Endodermal cell (in vitro differentiated cells): Measurements from ENCODE around the gene FOXC2. TPM values are rescaled to one million over a fixed set of nuclear protein-coding genes. Genes with fewer than 3 reads are reported as not detected.
"Not testable (repeated sequence)": the region's sequence is repeated elsewhere in the genome, so short reads cannot be mapped to it uniquely, and the experiment has no call there.

Source experiments
- DNase-seq: peaks from one replicate; pipeline ENCODE4 v3.0.0-alpha.2; 2017
- H3K27ac ChIP-seq: 2 replicates; pipeline ENCODE4 v1.5.1; 2013; ENCODE audit warnings: mild to moderate bottlenecking, low read depth, low read length, moderate library complexity
- H3K27me3 ChIP-seq: 2 replicates; pipeline ENCODE4 v1.6.1; 2013; ENCODE audit warnings: mild to moderate bottlenecking, low read length, moderate library complexity; ENCODE audit not compliant: insufficient read depth, control insufficient read depth, poor library complexity, severe bottlenecking
- H3K36me3 ChIP-seq: 2 replicates; pipeline ENCODE4 v1.7.0; 2013; ENCODE audit warnings: mild to moderate bottlenecking, low read length, moderate library complexity; ENCODE audit not compliant: control insufficient read depth, insufficient read depth
- H3K4me1 ChIP-seq: one replicate; pipeline ENCODE4 v1.7.0; 2013; ENCODE audit warnings: low read length; ENCODE audit not compliant: control insufficient read depth, insufficient read depth
- H3K4me3 ChIP-seq: 2 replicates; pipeline ENCODE4 v1.5.1; 2013; ENCODE audit warnings: mild to moderate bottlenecking, low read length, moderate library complexity
- H3K9ac ChIP-seq: 2 replicates; pipeline ENCODE4 v1.6.1; 2013; ENCODE audit warnings: mild to moderate bottlenecking, low read length, moderate library complexity; ENCODE audit not compliant: poor library complexity, severe bottlenecking; ENCODE audit errors: extremely low read depth
- H3K9me3 ChIP-seq: 2 replicates; pipeline ENCODE4 v1.6.1; 2013; ENCODE audit warnings: mild to moderate bottlenecking, low read length, moderate library complexity; ENCODE audit not compliant: control insufficient read depth
- H3K27ac Mint-ChIP-seq: 2 replicates; pipeline ENCODE4 v1.8.0; 2020; ENCODE audit warnings: mixed read lengths
- H3K27me3 Mint-ChIP-seq: 2 replicates; pipeline ENCODE4 v1.8.0; 2021; ENCODE audit warnings: mild to moderate bottlenecking, mixed read lengths; ENCODE audit not compliant: insufficient read depth
- H3K36me3 Mint-ChIP-seq: 2 replicates; pipeline ENCODE4 v1.8.0; 2020; ENCODE audit warnings: low read depth, mixed read lengths
- H3K4me1 Mint-ChIP-seq: 2 replicates; pipeline ENCODE4 v1.8.0; 2020; ENCODE audit warnings: mixed read lengths
- H3K4me3 Mint-ChIP-seq: 2 replicates; pipeline ENCODE4 v1.8.0; 2020; ENCODE audit warnings: mild to moderate bottlenecking, moderate library complexity, mixed read lengths
- H3K9me3 Mint-ChIP-seq: 2 replicates; pipeline ENCODE4 v1.8.0; 2020; ENCODE audit warnings: mild to moderate bottlenecking, mixed read lengths
- WGBS, 2 experiments: methylation state at CpG; one replicate each; pipeline versions ENCODE4 v1.1.5 to v1.1.7; 2013; ENCODE audit warnings: missing lambda C conversion rate in 2 of 2, mixed read lengths in 1 of 2; ENCODE audit not compliant: insufficient coverage in 1 of 2, insufficient read length in 1 of 2; 5-methylcytosine and 5-hydroxymethylcytosine counted together
- total RNA-seq, 2 donors: library from RNA; stranded (reverse); fragmentation: NEBNext Ultra II Directional in 1 of 2; extraction: Animal tissue kit (Norgen Biotek cat#: 25700) in 1 of 2; gene quantifications; 2 replicates in 1 of 2; 3 replicates in 1 of 2; pipeline ENCODE4 v1.2.1, GENCODE V29; 2021
- TF ChIP-seq, protein P1 (sequence below): fragments of 200-600 bp; sonication (generic); conservative IDR thresholded peaks from 2 replicates; pipeline ENCODE4 v1.5.0; 2021; ENCODE audit warnings: antibody characterized with exemption, mild to moderate bottlenecking

Gene FOXC2
- total RNA-seq, 2 donors from 2014 or later = 0.20 TPM; not detected in 1

DNA sequence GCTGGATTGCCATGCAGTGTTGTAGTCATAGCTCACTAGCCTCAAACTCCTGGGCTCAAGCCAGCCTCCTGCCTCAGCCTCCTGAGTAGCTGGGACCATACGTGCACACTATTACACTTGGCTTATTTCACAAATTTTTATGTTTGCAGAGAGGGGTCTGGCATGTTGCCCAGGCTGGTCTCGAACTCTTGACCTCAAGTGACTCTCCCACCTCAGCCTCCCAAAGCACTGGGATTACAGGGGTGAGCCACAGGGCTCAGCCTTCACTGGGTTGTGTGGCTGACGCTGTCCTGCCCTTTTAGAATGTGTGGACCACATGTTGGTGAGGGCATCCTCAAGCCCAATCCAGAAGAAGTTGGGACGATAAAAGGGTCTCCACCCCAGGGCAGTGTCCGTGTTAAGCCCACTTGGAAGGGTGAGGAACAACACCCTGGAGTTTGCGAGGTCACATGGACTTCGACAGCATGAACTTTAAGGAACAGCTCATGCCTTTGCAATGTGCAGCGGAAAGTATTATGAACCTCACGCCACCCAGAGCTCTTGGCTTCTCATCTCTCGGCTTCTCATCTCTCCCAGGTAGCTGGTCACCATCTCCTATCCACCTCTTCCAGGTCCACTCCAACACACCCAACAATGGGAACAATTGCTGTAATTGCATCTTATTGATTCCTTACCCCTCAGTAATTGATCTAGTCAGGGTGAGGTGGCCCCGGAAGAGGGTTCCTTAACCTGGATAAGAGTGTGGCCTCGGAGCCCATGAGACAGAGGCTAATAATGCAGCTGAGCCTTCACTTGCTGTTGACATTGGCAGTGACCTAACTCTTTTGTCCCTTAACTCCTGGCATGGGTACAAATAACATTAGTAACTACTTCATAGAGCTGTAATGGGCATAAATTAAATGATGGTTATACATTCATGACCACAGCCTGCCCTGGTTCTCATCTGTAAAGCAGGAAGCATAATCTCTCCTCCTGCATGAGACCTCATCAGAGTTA, 18.4 kb downstream of the FOXC2 start:
- TF ChIP-seq, protein P1, sequence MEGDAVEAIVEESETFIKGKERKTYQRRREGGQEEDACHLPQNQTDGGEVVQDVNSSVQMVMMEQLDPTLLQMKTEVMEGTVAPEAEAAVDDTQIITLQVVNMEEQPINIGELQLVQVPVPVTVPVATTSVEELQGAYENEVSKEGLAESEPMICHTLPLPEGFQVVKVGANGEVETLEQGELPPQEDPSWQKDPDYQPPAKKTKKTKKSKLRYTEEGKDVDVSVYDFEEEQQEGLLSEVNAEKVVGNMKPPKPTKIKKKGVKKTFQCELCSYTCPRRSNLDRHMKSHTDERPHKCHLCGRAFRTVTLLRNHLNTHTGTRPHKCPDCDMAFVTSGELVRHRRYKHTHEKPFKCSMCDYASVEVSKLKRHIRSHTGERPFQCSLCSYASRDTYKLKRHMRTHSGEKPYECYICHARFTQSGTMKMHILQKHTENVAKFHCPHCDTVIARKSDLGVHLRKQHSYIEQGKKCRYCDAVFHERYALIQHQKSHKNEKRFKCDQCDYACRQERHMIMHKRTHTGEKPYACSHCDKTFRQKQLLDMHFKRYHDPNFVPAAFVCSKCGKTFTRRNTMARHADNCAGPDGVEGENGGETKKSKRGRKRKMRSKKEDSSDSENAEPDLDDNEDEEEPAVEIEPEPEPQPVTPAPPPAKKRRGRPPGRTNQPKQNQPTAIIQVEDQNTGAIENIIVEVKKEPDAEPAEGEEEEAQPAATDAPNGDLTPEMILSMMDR = no peak
- Histone ChIP-seq H3K27ac (no peak overlapping the region), H3K27me3 (peaks cover 78% of the 10 kb centered on the region), H3K4me3 (no peak overlapping the region), H3K9ac (no peak overlapping the region), H3K4me1 (no peaks in the 10 kb centered on the region), H3K36me3 (no peaks in the 10 kb centered on the region), H3K9me3 (no peaks in the 10 kb centered on the region)
- Mint-ChIP-seq H3K27me3 (peaks cover 43% of the 10 kb centered on the region), H3K36me3 (no peaks in the 10 kb centered on the region), H3K27ac (no peak overlapping the region), H3K9me3 (no peaks in the 10 kb centered on the region), H3K4me1 (no peaks in the 10 kb centered on the region), H3K4me3 (no peak overlapping the region)
- DNase-seq = no peak
- 84 to 89% methylated on average over 10 to 12 of the region's 12 CpGs for WGBS, 2 experiments

DNA sequence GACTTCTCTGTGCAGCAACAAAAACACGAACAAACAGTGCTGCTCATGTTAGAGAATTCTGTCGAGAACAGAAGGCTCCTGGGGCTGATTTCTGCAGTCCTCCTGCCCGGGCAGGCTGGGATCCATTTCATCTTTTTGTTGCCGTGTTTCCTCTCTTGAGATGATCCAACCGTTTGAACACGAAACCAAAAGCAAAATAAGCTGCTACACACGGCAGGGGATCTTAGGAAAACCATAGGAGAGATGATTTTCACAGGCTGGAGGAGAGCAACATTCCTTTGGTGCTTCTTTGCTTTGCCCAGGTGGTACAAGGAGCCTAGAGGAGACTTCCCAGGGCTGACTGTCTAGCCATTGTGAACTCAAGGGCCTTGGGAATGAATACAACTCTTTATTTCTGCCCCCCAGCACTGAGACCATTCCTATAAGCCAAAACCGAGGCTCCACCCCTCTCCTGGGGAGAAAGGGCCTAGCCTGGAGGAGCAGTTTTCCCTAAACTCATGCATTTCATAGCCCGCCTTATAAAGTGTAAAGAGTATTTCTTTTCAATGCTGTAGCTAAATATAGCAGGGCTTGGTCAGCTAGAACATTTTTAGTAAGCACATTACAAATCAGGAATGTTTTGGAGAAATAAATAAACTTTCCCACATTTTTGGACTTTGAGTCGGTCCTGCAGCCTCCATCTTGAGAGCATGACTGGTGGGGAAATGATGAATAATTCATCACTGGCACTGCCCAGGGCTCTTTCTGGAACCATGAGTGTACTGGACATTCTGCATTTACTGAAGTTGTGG, 19.4 kb downstream of the FOXC2 start:
- no peaks in the 10 kb centered on the region for H3K36me3 Mint-ChIP-seq
- no peak overlapping the region for H3K27ac ChIP-seq
- WGBS, 2 experiments = 80 to 81% methylated on average over 8 to 10 of the region's 10 CpGs

DNA sequence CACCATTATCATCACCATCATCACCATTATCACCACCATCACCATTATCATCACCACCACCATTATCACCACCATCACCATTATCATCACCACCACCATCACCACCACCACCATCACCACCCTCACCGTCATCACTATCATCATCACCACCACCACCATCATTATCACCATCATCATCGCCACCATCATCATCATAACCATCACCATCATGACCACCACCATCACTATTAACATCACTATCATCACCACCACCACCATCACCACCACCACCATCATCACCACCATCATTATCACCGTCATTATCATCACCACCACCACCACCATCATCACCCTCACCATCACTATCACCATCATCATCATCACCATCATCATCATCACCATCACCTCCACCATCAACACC, 20.9 kb downstream of the FOXC2 start:
- H3K4me3 ChIP-seq = no peak overlapping the region
- WGBS, 2 experiments = 90 to 93% methylated on average over 2 to 3 of the region's 3 CpGs
- H3K36me3 ChIP-seq = no peaks in the 10 kb centered on the region
- H3K27me3 Mint-ChIP-seq = peaks cover 31% of the 10 kb centered on the region
- no peak overlapping the region for H3K4me3 Mint-ChIP-seq
- no peak overlapping the region for H3K27ac Mint-ChIP-seq
- no peak overlapping the region for H3K27ac ChIP-seq
- H3K36me3 Mint-ChIP-seq = no peaks in the 10 kb centered on the region
- H3K9ac ChIP-seq = no peak overlapping the region
- H3K4me1 ChIP-seq = no peaks in the 10 kb centered on the region
- DNase-seq = no peak
- H3K27me3 ChIP-seq = peaks cover 76% of the 10 kb centered on the region
- no peaks in the 10 kb centered on the region for H3K9me3 Mint-ChIP-seq
- no peaks in the 10 kb centered on the region for H3K9me3 ChIP-seq
- TF ChIP-seq, protein P1 = no peak
- peaks cover 5% of the 10 kb centered on the region for H3K4me1 Mint-ChIP-seq

More for the DNA sequence above, 19.4 kb downstream of the FOXC2 start:
- H3K4me3 ChIP-seq = no peak overlapping the region
- no peak for DNase-seq
- TF ChIP-seq, protein P1 = no peak
- Mint-ChIP-seq H3K4me1 (peaks cover 5% of the 10 kb centered on the region), H3K27me3 (peaks cover 33% of the 10 kb centered on the region), H3K9me3 (no peaks in the 10 kb centered on the region), H3K4me3 (no peak overlapping the region), H3K27ac (no peak overlapping the region)
- H3K27me3 ChIP-seq = peaks cover 77% of the 10 kb centered on the region
- H3K9ac ChIP-seq = no peak overlapping the region
- H3K4me1 ChIP-seq = no peaks in the 10 kb centered on the region
- H3K9me3 ChIP-seq = no peaks in the 10 kb centered on the region
- no peaks in the 10 kb centered on the region for H3K36me3 ChIP-seq

DNA sequence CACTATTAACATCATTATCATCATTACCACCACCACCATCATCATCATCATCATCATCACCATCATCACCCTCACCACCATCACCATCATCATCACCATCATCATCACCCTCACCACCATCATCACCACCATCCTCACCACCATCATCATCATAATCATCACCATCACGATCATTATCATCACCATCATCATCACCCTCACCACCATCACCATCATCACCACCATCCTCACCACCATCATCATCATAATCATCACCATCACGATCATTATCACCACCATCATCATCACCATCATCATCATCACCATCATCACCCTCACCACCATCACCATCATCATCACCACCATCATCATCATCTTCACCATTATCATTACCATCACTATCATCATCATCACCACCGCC, 21.3 kb downstream of the FOXC2 start:
- not testable (repeated sequence) for H3K4me3 Mint-ChIP-seq, H3K9me3 ChIP-seq, H3K27ac ChIP-seq, DNase-seq, H3K4me1 Mint-ChIP-seq, H3K4me3 ChIP-seq, H3K36me3 Mint-ChIP-seq, H3K4me1 ChIP-seq, H3K36me3 ChIP-seq, H3K9ac ChIP-seq, H3K27ac Mint-ChIP-seq, H3K9me3 Mint-ChIP-seq
- H3K27me3 ChIP-seq = peaks cover 74% of the 10 kb centered on the region
- peaks cover 31% of the 10 kb centered on the region for H3K27me3 Mint-ChIP-seq
- 86 to 92% methylated on average over 3 of the region's 3 CpGs for WGBS, 2 experiments
